Caco-2 (cell line): ENCODE data around the gene GMIP. TPM values are rescaled to one million over a fixed set of nuclear protein-coding genes. Genes with fewer than 3 reads are reported as not detected.

Experiments used
- BruUV-seq: library from RNA; stranded (reverse); fragments of 400-500 nt; replicated peaks from 2 replicates; lab custom pipeline; 2021; lab: Mats Ljungman, UMichigan
- CTCF ChIA-PET: fragments of 300-600 bp; sonication (Branson Sonifier 250); formaldehyde crosslinking; loops from one replicate; lab custom pipeline; 2022; ENCODE audit warnings: antibody characterized with exemption; lab: Charles Lee
- POLR2A ChIA-PET: fragments of 300-600 bp; sonication (Branson Sonifier 250); formaldehyde crosslinking; loops from one replicate; lab custom pipeline; 2022; ENCODE audit warnings: antibody characterized with exemption; lab: Charles Lee
- DNase-seq, 2 experiments: peaks; one replicate each; pipeline versions ENCODE4 v3.0.0 to v3.0.0-alpha.2; 2020 to 2022
- H3K27me3 ChIP-seq: replicated peaks from 2 replicates; pipeline ENCODE4 v1.6.0; 2011; ENCODE audit warnings: low read length; ENCODE audit not compliant: control insufficient read depth, insufficient read depth
- H3K36me3 ChIP-seq: 2 replicates; pipeline ENCODE4 v1.5.1; 2011; ENCODE audit warnings: low read length; ENCODE audit not compliant: control insufficient read depth, insufficient read depth
- H3K4me1 ChIP-seq: fragments of 250-450 bp; sonication (Bioruptor Pico); 2 replicates; pipeline ENCODE4 v1.5.1; 2020; ENCODE audit warnings: mild to moderate bottlenecking
- H3K4me3 ChIP-seq: 2 replicates; pipeline ENCODE4 v1.5.1; 2011; ENCODE audit warnings: low read depth, mild to moderate bottlenecking, control low read depth, low read length
- H3K9me3 ChIP-seq: fragments of 250-450 bp; sonication (Bioruptor Pico); 2 replicates; pipeline ENCODE4 v1.5.1; 2020; ENCODE audit warnings: mild to moderate bottlenecking, moderate library complexity
- H3K27ac Mint-ChIP-seq: one replicate; pipeline ENCODE4 v1.8.0; 2022; ENCODE audit warnings: mixed read lengths; ENCODE audit not compliant: unreplicated experiment
- H3K27me3 Mint-ChIP-seq: one replicate; pipeline ENCODE4 v1.8.0; 2022; ENCODE audit warnings: mixed read lengths; ENCODE audit not compliant: insufficient read depth, unreplicated experiment
- H3K36me3 Mint-ChIP-seq: one replicate; pipeline ENCODE4 v1.8.0; 2022; ENCODE audit warnings: mild to moderate bottlenecking, mixed read lengths; ENCODE audit not compliant: insufficient read depth, unreplicated experiment
- H3K4me1 Mint-ChIP-seq: one replicate; pipeline ENCODE4 v1.8.0; 2022; ENCODE audit warnings: low read depth, mixed read lengths; ENCODE audit not compliant: unreplicated experiment
- H3K4me3 Mint-ChIP-seq: one replicate; pipeline ENCODE4 v1.8.0; 2022; ENCODE audit warnings: mild to moderate bottlenecking, moderate library complexity, mixed read lengths; ENCODE audit not compliant: unreplicated experiment
- H3K9me3 Mint-ChIP-seq: one replicate; pipeline ENCODE4 v1.8.0; 2022; ENCODE audit warnings: mixed read lengths; ENCODE audit not compliant: unreplicated experiment
- intact Hi-C: fragments of 100-400 bp; cut with micrococcal nuclease; formaldehyde crosslinking; loops from one replicate; pipeline ENCODE4 v1.10.0; 2022; ENCODE audit not compliant: unreplicated experiment
- total RNA-seq: library from RNA; stranded (reverse); gene quantifications from 2 replicates; pipeline ENCODE4 v1.2.3, GENCODE V29; 2022
- TF ChIP-seq, protein P1 (sequence below), 2 experiments: fragments of 200-600 bp in 1 of 2; IDR thresholded peaks; 1 replicate in 1 of 2; 2 replicates in 1 of 2; pipeline versions ENCODE4 v1.5.1 to v1.8.0; 2011 to 2022; ENCODE audit warnings: antibody characterized with exemption in 1 of 2, control low read depth in 1 of 2, inconsistent platforms in 1 of 2, low read depth in 1 of 2, low read length in 1 of 2, mild to moderate bottlenecking in 1 of 2, moderate library complexity in 1 of 2; ENCODE audit not compliant: insufficient read depth in 1 of 2, severe bottlenecking in 1 of 2, unreplicated experiment in 1 of 2

GMIP gene
- total RNA-seq, 1 experiment from 2014 or later = 8.6 TPM

DNA sequence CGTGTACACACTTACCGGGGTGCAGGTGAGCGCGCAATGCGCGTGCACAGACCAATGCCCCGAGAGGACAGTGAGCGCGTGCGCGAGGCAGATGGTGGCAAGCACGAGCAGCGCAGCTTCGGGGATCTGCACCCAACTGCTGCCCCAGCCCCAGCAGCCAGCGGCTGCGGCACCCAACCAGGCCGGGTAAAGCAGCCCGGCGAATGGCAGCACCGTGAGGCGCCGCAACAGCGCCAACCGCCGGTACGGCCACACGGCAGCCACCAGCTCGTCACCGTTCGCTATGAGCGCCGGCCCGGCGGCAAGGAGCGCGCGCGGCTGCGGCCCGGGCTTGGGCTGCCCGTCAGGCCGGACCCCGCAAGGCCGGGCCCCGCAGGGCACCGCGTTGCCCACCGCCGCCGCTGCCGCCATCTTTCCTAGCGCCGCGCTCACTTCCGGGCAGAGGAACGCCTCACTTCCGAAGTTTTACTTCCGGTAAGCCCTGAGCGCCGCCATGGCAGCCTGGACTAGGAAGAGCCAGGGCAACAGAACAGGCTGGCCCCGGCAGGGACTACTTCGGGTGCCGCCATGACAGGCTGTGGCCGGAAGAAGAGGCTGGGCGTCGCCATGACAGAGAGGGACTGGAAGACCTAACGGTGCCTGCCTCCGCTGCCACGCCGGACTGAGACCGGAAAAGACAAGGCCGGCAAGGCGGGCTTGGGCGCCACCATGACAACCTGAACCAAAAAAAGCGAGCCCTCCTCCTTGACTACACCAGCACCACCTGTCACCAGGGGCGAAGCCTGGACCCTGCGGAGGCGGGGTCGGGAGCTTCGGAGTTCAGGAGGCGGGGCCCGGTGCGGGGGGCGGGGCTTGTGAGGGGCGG lies 20.0 kb upstream of the GMIP start, which contains the start of gene ATP13A1:
Gene ATP13A1, minus strand, starts transcription at position 421 of the 865 bp plus-strand sequence. Its CDS starts 10 bp downstream, at position 411.
- H3K4me3 ChIP-seq = peak within 1 kb of the TSS; percentile 99
- Mint-ChIP-seq H3K27ac (peak within 1 kb of the TSS; percentile 93), H3K36me3 (peaks cover 20% of the 10 kb centered on the region), H3K4me1 (no peaks in the 10 kb centered on the region), H3K9me3 (no peaks in the 10 kb centered on the region), H3K27me3 (no peaks in the 10 kb centered on the region), H3K4me3 (peak within 1 kb of the TSS; percentile 82)
- TF ChIP-seq, protein P1, sequence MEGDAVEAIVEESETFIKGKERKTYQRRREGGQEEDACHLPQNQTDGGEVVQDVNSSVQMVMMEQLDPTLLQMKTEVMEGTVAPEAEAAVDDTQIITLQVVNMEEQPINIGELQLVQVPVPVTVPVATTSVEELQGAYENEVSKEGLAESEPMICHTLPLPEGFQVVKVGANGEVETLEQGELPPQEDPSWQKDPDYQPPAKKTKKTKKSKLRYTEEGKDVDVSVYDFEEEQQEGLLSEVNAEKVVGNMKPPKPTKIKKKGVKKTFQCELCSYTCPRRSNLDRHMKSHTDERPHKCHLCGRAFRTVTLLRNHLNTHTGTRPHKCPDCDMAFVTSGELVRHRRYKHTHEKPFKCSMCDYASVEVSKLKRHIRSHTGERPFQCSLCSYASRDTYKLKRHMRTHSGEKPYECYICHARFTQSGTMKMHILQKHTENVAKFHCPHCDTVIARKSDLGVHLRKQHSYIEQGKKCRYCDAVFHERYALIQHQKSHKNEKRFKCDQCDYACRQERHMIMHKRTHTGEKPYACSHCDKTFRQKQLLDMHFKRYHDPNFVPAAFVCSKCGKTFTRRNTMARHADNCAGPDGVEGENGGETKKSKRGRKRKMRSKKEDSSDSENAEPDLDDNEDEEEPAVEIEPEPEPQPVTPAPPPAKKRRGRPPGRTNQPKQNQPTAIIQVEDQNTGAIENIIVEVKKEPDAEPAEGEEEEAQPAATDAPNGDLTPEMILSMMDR (IDR thresholded peaks at IDR 0.05; ENCODE audit: insufficient read depth in 1 of 2, low read depth in 1 of 2, low read length in 1 of 2, severe bottlenecking in 1 of 2, unreplicated experiment in 1 of 2) = no peak
- CTCF ChIA-PET = interaction anchor here (0.6 to 0.7 kb wide), 2 partner anchors 112 to 225 kb away, joined by 3 read pairs; no protein-coding TSS in a partner anchor
- POLR2A ChIA-PET = interaction anchor here (0.5 to 1.0 kb wide), 8 partner anchors 60 to 207 kb away, joined by 3 to 10 read pairs (median 5); partner anchors contain the start of genes ZNF14 and ZNF253
- H3K9me3 ChIP-seq = no peaks in the 10 kb centered on the region
- H3K36me3 ChIP-seq = no peaks in the 10 kb centered on the region; the same call in 1 of the 2 replicates
- DNase-seq = peak; percentile 93 to 97
- H3K27me3 ChIP-seq = no peaks in the 10 kb centered on the region
- intact Hi-C loops = loop anchor here (1.0 to 10.0 kb wide), 4 partner anchors 37 to 201 kb away; partner anchors contain the start of genes ZNF14 and ZNF253
- no TSS peak for BruUV-seq
- H3K4me1 ChIP-seq = no peaks in the 10 kb centered on the region; the same call in 1 of the 2 replicates

DNA sequence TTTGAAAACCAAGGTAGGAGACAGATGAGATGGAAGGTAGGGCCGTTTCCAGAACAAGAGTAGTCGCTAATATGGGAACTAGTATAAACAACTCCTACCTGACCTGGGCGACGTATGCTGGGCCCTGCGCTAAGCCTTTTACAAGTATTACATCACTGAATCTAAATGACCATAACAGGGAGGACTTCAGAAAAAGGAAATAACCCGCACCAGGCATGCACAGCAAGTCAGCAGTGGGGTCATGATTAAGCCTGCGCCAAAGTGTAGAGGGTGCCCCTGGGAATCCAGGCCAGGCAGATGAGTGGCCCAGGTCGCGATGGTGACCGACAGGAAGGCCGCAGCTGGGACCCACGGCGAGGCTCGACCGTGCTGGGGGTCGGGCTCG lies 19.4 kb upstream of the GMIP start:
- DNase-seq = no peak
- Mint-ChIP-seq H3K4me1 (no peaks in the 10 kb centered on the region), H3K9me3 (no peaks in the 10 kb centered on the region), H3K4me3 (peak overlapping the region; percentile 82), H3K36me3 (peaks cover 19% of the 10 kb centered on the region), H3K27ac (peak overlapping the region; percentile 93), H3K27me3 (no peaks in the 10 kb centered on the region)
- CTCF ChIA-PET = no interaction called here
- BruUV-seq = no TSS peak
- H3K4me1 ChIP-seq = no peaks in the 10 kb centered on the region
- POLR2A ChIA-PET = interaction anchor here (0.5 kb wide), 1 partner anchor 204 kb away, joined by 3 read pairs; no protein-coding TSS in a partner anchor
- TF ChIP-seq, protein P1 (IDR thresholded peaks at IDR 0.05; ENCODE audit: insufficient read depth in 1 of 2, low read depth in 1 of 2, low read length in 1 of 2, severe bottlenecking in 1 of 2, unreplicated experiment in 1 of 2) = no peak
- H3K9me3 ChIP-seq = no peaks in the 10 kb centered on the region
- H3K36me3 ChIP-seq = no peaks in the 10 kb centered on the region; the same call in 1 of the 2 replicates
- no peaks in the 10 kb centered on the region for H3K27me3 ChIP-seq
- H3K4me3 ChIP-seq = peak overlapping the region; percentile 99
- intact Hi-C loops = loop anchor here (1.0 to 10.0 kb wide), 4 partner anchors 36 to 202 kb away; partner anchors contain the start of genes ZNF14 and ZNF253

DNA sequence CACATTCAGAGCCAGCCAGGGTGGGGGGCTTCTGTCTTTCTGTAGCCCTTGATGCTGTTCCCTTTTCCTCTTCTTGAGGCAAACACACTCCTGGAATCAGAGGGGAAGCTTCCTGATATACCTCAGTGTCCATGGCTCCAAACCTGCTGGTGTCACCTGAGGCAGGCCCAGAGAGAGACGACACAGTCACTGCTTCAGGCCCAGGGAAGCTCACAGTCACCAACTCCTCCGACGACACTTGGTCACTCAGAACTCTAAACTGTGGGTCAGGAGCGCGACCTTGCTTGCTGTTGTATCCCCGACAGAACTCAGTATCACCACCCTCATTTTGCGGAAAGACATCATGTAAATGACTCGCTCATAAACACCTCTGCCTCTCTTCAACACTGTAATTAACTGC lies 18.9 kb upstream of the GMIP start:
- Mint-ChIP-seq H3K27me3 (no peaks in the 10 kb centered on the region), H3K9me3 (no peaks in the 10 kb centered on the region), H3K4me3 (peak overlapping the region; percentile 82), H3K36me3 (peaks cover 21% of the 10 kb centered on the region), H3K27ac (peak overlapping the region; percentile 93), H3K4me1 (no peaks in the 10 kb centered on the region)
- no peaks in the 10 kb centered on the region; the same call in 1 of the 2 replicates for H3K36me3 ChIP-seq
- TF ChIP-seq, protein P1 (IDR thresholded peaks at IDR 0.05; ENCODE audit: insufficient read depth in 1 of 2, low read depth in 1 of 2, low read length in 1 of 2, severe bottlenecking in 1 of 2, unreplicated experiment in 1 of 2) = no peak
- H3K4me1 ChIP-seq = no peaks in the 10 kb centered on the region
- CTCF ChIA-PET = no interaction called here
- peak overlapping the region; percentile 99 for H3K4me3 ChIP-seq
- no peaks in the 10 kb centered on the region for H3K27me3 ChIP-seq
- no peak for DNase-seq
- TSS peak; percentile 70 for BruUV-seq
- intact Hi-C loops = loop anchor here (2.0 to 10.0 kb wide), 2 partner anchors 36 to 202 kb away; partner anchors contain the start of gene ZNF253
- POLR2A ChIA-PET = no interaction called here
- H3K9me3 ChIP-seq = no peaks in the 10 kb centered on the region
